Measurements from ENCODE around the gene SPNS2. TPM values are rescaled to one million over a fixed set of nuclear protein-coding genes. Genes with fewer than 3 reads are reported as not detected.

SPNS2 gene
- total RNA-seq, 1 donor from 2014 or later, result 73.0 TPM

- Mint-ChIP-seq H3K27me3 (ENCODE audit: unreplicated experiment) (peaks cover 12% of the 10 kb centered on the region), H3K4me3 (ENCODE audit: unreplicated experiment) (peak overlapping the region; percentile 87), H3K36me3 (ENCODE audit: unreplicated experiment) (no peaks in the 10 kb centered on the region), H3K9me3 (ENCODE audit: unreplicated experiment) (peaks cover 13% of the 10 kb centered on the region), H3K27ac (ENCODE audit: unreplicated experiment) (peak overlapping the region; percentile 89), H3K4me1 (ENCODE audit: low read depth, unreplicated experiment) (peaks cover 23% of the 10 kb centered on the region)
- TF ChIP-seq CTCF (IDR thresholded peaks at IDR 0.05; ENCODE audit: partially characterized antibody, unreplicated experiment), result no peak
- DNase-seq, result peak; percentile 71
Measured at GRCh38 chr17:4499431-4500190, 930 bp downstream of the SPNS2 start.

- TF ChIP-seq CTCF (IDR thresholded peaks at IDR 0.05; ENCODE audit: partially characterized antibody, unreplicated experiment), result no peak
- H3K36me3 Mint-ChIP-seq (ENCODE audit: unreplicated experiment), result no peaks in the 10 kb centered on the region
- peaks cover 14% of the 10 kb centered on the region for H3K9me3 Mint-ChIP-seq (ENCODE audit: unreplicated experiment)
- peaks cover 26% of the 10 kb centered on the region for H3K4me1 Mint-ChIP-seq (ENCODE audit: low read depth, unreplicated experiment)
- peak overlapping the region; percentile 74 for H3K27ac Mint-ChIP-seq (ENCODE audit: unreplicated experiment)
- H3K4me3 Mint-ChIP-seq (ENCODE audit: unreplicated experiment), result peak overlapping the region; percentile 87
- H3K27me3 Mint-ChIP-seq (ENCODE audit: unreplicated experiment), result peaks cover 12% of the 10 kb centered on the region
- no peak for DNase-seq
Measured at GRCh38 chr17:4500191-4500571, 1.5 kb downstream of the SPNS2 start.

GRCh38 chr17:4501295-4501949 lies 2.7 kb downstream of the SPNS2 start:
- H3K9me3 Mint-ChIP-seq (ENCODE audit: unreplicated experiment), result peaks cover 12% of the 10 kb centered on the region
- peaks cover 30% of the 10 kb centered on the region for H3K4me1 Mint-ChIP-seq (ENCODE audit: low read depth, unreplicated experiment)
- no peak for DNase-seq
- H3K27ac Mint-ChIP-seq (ENCODE audit: unreplicated experiment), result no peak overlapping the region
- H3K27me3 Mint-ChIP-seq (ENCODE audit: unreplicated experiment), result peaks cover 10% of the 10 kb centered on the region
- no peaks in the 10 kb centered on the region for H3K36me3 Mint-ChIP-seq (ENCODE audit: unreplicated experiment)
- peak overlapping the region; percentile 87 for H3K4me3 Mint-ChIP-seq (ENCODE audit: unreplicated experiment)
- no peak for TF ChIP-seq CTCF (IDR thresholded peaks at IDR 0.05; ENCODE audit: partially characterized antibody, unreplicated experiment)

GRCh38 chr17:4502466-4503154 lies 3.9 kb downstream of the SPNS2 start:
- Mint-ChIP-seq H3K4me1 (ENCODE audit: low read depth, unreplicated experiment) (peaks cover 26% of the 10 kb centered on the region), H3K4me3 (ENCODE audit: unreplicated experiment) (peak overlapping the region; percentile 74), H3K36me3 (ENCODE audit: unreplicated experiment) (no peaks in the 10 kb centered on the region), H3K27me3 (ENCODE audit: unreplicated experiment) (peaks cover 7% of the 10 kb centered on the region), H3K9me3 (ENCODE audit: unreplicated experiment) (peaks cover 12% of the 10 kb centered on the region), H3K27ac (ENCODE audit: unreplicated experiment) (no peak overlapping the region)
- no peak for TF ChIP-seq CTCF (IDR thresholded peaks at IDR 0.05; ENCODE audit: partially characterized antibody, unreplicated experiment)
- DNase-seq, result no peak

Measured in glutamatergic neuron (in vitro differentiated cells).